SK-N-MC (cell line): ENCODE results near the gene PYROXD2.

Experiments
- DNase-seq: peaks from one replicate; pipeline ENCODE4 v3.0.0-alpha.2; 2011; ENCODE audit warnings: low read depth, low spot score
- H3K27ac ChIP-seq: fragments of 200-600 bp; sonication (generic); 2 replicates; pipeline ENCODE4 v1.5.1; 2016; ENCODE audit warnings: mixed run types
- H3K36me3 ChIP-seq: fragments of 200-600 bp; sonication (generic); 2 replicates; pipeline ENCODE4 v1.6.1; 2017; ENCODE audit warnings: antibody characterized with exemption, low read length, mixed read lengths; ENCODE audit not compliant: insufficient read depth
- H3K4me3 ChIP-seq: fragments of 200-600 bp; sonication (generic); 2 replicates; pipeline ENCODE4 v1.5.1; 2016
- H3K9ac ChIP-seq: fragments of 200-600 bp; sonication (generic); 2 replicates; pipeline ENCODE4 v1.8.0; 2017; ENCODE audit warnings: mixed run types, mixed read lengths; ENCODE audit not compliant: insufficient read length
- H3K9me3 ChIP-seq: fragments of 200-600 bp; sonication (generic); 2 replicates; pipeline ENCODE4 v1.6.1; 2017; ENCODE audit warnings: low read depth, mild to moderate bottlenecking, antibody characterized with exemption, low read length, moderate library complexity, mixed read lengths
- EZH2 ChIP-seq: fragments of 200-600 bp; sonication (generic); IDR thresholded peaks from one replicate; pipeline ENCODE4 v1.6.1; 2017; ENCODE audit warnings: antibody characterized with exemption
- FOXP2 ChIP-seq: optimal IDR thresholded peaks from 2 replicates; pipeline ENCODE3; 2011; ENCODE audit warnings: mild to moderate bottlenecking, moderate library complexity; ENCODE audit not compliant: insufficient read depth; ENCODE audit errors: extremely low read length, control extremely low read depth
- POLR2AphosphoS5 ChIP-seq: IDR thresholded peaks from 2 replicates; pipeline ENCODE4 v1.6.1; 2012; ENCODE audit warnings: mild to moderate bottlenecking, low read depth, low read length, borderline replicate concordance

PYROXD2 gene

DNA sequence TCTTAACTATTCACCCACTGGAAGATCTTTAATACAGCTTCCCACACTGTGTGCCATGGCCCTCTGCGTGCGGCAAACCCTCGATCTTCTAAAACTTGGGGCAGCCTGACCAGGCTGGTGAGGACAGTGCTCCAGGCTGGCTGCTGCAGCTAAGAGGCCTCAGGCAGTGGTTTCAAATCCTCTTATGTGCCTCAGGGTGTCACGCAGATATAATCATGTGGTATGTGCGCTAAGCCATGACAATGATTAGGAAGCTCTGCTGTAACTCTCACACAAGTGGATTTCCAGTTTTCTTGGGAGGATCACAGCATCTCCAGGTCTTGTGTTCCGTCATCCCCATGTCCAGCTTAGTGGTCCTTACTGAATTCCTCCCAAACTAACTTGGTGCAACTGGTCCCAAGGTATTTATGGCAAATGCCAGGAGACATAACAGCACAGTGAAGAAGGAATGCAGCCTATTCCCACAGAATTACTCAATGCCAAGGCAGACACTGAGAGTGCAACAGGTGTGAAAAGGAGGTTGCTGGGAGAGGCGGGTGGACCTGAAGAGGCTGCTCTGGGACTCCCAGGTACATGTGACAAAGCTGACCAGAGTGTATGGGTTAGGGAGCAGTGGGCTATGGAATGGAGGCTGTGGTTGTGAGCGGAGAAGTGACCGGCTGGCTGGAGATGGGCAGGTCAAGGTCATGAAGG lies 29.5 kb upstream of the PYROXD2 start:
- no peak for TF ChIP-seq EZH2
- TF ChIP-seq POLR2AphosphoS5, result no peak
- TF ChIP-seq FOXP2, result no peak
- Histone ChIP-seq H3K36me3 (peaks cover 12% of the 10 kb centered on the region), H3K27ac (no peak overlapping the region), H3K9me3 (no peaks in the 10 kb centered on the region), H3K9ac (no peak overlapping the region), H3K4me3 (no peak overlapping the region)
- DNase-seq, result no peak

DNA sequence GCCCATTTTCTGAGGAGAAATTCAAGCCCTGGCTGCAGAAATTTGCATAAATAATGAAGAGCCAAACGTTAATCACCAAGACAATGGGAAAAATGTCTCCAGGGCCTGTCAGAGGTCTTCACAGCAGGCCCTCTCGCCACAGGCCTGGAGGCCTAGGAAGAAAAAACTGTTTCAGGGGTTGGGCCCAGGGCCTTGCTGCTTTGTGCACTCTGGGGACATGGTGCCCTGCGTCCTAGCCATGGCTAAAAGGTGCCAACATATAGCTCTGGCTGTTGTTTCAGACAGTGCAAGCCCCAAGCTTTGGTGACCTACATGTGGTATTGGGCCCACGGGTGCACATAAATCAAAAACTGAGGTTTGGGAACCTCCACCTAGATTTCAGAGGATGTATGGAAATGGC lies 23.7 kb upstream of the PYROXD2 start:
- H3K9ac ChIP-seq, result no peak overlapping the region
- H3K36me3 ChIP-seq, result peaks cover 26% of the 10 kb centered on the region
- no peak overlapping the region for H3K27ac ChIP-seq
- H3K4me3 ChIP-seq, result no peak overlapping the region
- TF ChIP-seq POLR2AphosphoS5 (no peak), EZH2 (no peak), FOXP2 (no peak)
- H3K9me3 ChIP-seq, result no peaks in the 10 kb centered on the region
- DNase-seq, result no peak

DNA sequence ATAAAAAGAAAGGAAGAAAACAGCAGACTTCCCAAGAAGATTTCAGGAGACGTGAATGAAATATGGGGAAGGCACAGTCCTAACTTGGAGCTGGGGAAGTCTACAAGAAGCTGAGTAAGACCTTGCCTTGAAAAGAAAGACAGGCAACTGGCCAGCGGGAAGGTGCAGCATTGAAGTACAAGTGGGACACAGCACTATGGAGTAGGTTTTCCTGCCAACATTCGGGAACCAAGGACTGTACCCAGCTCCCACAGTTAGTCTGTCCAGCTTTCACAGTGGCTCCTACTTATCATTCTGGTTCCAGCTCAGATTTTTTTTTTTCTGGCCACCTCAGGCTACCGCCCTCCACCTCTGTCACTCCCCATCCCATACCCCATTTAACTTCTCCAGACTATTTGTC lies 21.7 kb upstream of the PYROXD2 start:
- Histone ChIP-seq H3K9ac (no peak overlapping the region), H3K36me3 (peaks cover 26% of the 10 kb centered on the region), H3K4me3 (no peak overlapping the region), H3K27ac (no peak overlapping the region), H3K9me3 (no peaks in the 10 kb centered on the region)
- DNase-seq, result no peak
- TF ChIP-seq POLR2AphosphoS5 (no peak), EZH2 (no peak), FOXP2 (no peak)

DNA sequence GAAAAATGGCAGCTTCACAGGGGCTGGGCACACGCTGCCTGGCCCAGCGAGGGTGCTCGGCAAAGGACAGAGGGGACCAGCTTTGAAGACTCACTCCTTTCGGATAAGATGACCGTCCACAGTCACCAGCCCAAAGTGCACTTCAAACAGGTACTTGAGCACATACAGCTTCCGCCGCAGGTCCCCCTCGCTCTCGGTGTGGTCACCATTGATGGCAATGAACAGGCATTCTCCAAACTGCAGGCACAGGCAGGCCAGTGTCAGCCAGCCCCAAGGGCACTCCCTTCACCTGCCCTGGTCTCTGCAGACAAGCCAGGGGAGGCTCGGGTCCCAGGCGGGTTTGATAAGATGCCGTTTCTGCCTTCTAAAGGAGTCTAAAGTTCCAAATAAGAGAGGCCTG lies 20.2 kb upstream of the PYROXD2 start:
- H3K4me3 ChIP-seq, result no peak overlapping the region
- DNase-seq, result no peak
- no peaks in the 10 kb centered on the region for H3K9me3 ChIP-seq
- H3K27ac ChIP-seq, result no peak overlapping the region
- no peak overlapping the region for H3K9ac ChIP-seq
- TF ChIP-seq FOXP2 (no peak), EZH2 (no peak), POLR2AphosphoS5 (no peak)
- H3K36me3 ChIP-seq, result peaks cover 25% of the 10 kb centered on the region

DNA sequence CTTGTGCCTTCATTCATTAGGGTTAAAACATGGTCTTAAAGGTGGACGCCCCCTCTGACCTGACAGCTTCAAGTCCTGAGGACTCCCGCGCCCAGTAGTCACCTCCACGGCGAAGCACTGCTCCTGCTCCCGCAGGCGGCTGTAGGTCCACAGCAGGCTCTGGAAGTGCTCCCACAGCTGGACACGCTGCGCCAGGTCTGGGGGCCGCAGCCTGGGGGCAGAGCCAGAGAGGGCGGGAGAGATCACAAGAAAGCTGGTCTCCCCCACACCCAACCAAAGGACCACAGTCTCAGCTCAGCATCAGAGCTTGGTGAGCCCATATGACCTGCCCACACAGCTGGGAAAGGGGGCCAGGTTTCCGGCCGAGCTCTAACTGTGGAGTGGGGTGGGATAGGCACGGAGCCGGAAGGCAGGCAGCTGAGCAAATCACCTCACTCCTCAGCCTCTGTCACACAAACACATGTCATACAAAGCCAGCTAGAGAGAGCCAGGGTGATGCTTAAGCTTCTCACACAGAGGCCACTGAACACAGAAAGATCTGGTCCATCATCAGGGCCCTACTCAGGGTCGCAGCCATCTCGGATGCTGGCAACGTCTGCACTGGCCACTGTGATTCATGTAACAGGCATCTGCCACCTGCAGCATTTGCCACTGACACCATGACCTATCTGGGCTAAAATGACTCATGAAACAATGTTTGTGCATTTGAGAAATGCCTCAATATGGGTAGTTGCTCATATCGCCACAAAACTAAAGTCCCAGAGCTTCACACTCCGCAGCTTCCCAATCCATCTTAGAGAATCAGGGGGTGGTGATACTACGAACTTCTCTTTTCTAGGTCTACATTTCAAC lies 19.1 kb upstream of the PYROXD2 start:
- no peaks in the 10 kb centered on the region for H3K9me3 ChIP-seq
- TF ChIP-seq POLR2AphosphoS5 (no peak), EZH2 (no peak), FOXP2 (no peak)
- no peak overlapping the region for H3K9ac ChIP-seq
- DNase-seq, result no peak
- no peak overlapping the region for H3K27ac ChIP-seq
- H3K36me3 ChIP-seq, result peaks cover 20% of the 10 kb centered on the region; the same call in 1 of the 2 replicates
- no peak overlapping the region for H3K4me3 ChIP-seq

DNA sequence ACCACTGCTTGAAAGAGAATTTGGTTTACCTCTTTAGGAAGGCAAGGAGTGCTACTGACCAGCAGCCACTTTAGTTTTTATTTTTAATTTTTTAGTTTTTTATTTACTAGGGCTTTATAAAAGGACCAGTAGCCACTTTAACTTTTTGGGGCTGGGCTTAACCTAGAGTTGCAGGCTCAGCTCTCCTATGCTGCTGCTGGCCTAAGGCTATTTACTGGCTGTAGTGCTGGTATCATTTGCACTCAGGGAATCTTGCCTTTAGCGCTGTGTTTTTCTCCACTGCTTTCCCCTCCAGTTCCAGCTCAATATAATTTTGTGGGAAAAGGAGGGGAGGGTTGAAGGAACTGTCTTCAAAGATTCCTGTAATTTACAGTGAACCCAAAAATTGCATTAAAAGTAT lies 18.4 kb upstream of the PYROXD2 start:
- Histone ChIP-seq H3K36me3 (peaks cover 20% of the 10 kb centered on the region; the same call in 1 of the 2 replicates), H3K4me3 (no peak overlapping the region), H3K9me3 (no peaks in the 10 kb centered on the region), H3K27ac (no peak overlapping the region), H3K9ac (no peak overlapping the region)
- no peak for TF ChIP-seq POLR2AphosphoS5
- TF ChIP-seq EZH2, result no peak
- no peak for TF ChIP-seq FOXP2
- DNase-seq, result no peak

DNA sequence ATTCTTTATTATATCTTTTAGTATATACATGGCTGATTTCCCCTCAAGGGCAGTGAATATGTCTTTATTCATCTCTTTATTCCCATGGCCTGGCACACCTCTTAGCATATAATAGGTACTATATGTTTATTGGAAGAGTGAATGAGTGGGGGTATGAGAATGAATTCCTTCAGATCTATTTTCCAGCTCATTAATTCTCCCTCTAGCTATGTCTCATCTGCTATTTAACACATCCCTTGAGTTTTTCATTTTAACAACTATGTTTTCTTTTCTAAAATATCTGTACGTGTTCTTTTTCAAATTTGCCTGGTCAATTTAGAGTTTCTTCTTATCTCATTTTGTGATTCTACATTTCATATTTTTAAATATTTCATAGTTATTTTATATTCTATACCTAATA lies 17.3 kb upstream of the PYROXD2 start:
- Histone ChIP-seq H3K4me3 (no peak overlapping the region), H3K36me3 (peaks cover 20% of the 10 kb centered on the region; the same call in 1 of the 2 replicates), H3K9ac (no peak overlapping the region), H3K27ac (no peak overlapping the region), H3K9me3 (no peaks in the 10 kb centered on the region)
- no peak for DNase-seq
- TF ChIP-seq FOXP2, result no peak
- TF ChIP-seq POLR2AphosphoS5, result no peak

DNA sequence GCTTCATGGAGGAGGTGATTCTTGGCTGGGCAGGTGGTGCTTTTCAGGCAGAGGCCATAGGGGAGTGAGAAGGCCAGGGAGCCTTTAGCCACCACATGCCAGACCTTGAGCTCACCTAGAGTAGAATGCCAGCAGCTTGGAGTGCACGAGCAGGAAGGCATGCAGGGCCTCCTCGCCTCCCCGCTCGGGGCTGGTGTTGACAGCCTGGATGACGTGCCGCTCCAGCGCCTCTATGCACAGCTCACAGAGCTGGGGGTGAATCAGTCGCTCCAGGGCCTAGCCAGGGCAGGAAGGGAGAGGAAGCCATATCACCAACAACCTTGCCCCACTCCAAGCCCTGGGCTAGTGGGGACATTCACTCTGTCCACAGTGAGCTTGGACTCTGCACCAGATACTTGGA lies 16.0 kb upstream of the PYROXD2 start:
- no peak overlapping the region for H3K4me3 ChIP-seq
- H3K36me3 ChIP-seq, result peaks cover 20% of the 10 kb centered on the region; the same call in 1 of the 2 replicates
- H3K9me3 ChIP-seq, result no peaks in the 10 kb centered on the region
- no peak overlapping the region for H3K27ac ChIP-seq
- DNase-seq, result no peak
- H3K9ac ChIP-seq, result no peak overlapping the region
- TF ChIP-seq EZH2, result no peak
- no peak for TF ChIP-seq FOXP2
- TF ChIP-seq POLR2AphosphoS5, result no peak

DNA sequence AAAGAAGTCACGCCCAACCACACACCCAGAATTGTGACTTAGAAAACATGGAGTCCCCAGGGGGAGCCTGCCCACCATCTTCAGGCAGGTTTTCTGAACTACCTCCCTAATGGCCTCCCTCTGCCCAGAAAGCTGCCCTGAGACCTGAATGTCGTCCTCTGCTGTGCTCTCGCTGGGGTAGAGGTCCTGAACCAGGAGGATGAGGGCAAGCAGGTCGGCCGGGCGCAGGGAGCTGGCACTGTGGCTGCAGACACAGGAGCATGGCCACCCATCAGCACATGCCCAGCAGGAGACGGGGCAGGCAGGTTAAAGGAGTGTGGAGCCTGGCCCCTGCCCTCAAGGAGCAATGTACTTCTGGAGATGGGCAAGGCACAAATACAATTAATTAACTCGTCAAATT lies 15.4 kb upstream of the PYROXD2 start:
- H3K36me3 ChIP-seq, result peaks cover 20% of the 10 kb centered on the region; the same call in 1 of the 2 replicates
- no peak for DNase-seq
- TF ChIP-seq EZH2 (no peak), FOXP2 (no peak), POLR2AphosphoS5 (no peak)

More for the DNA sequence above, 15.4 kb upstream of the PYROXD2 start:
- no peaks in the 10 kb centered on the region for H3K9me3 ChIP-seq
- no peak overlapping the region for H3K27ac ChIP-seq
- H3K9ac ChIP-seq, result no peak overlapping the region
- H3K4me3 ChIP-seq, result no peak overlapping the region
